ENCODE results near the gene SPTBN4.
A peak's percentile ranks its signal among the peaks of the same experiment; 100 is the strongest.
"Not testable (repeated sequence)": the region's sequence is repeated elsewhere in the genome, so short reads cannot be mapped to it uniquely, and the experiment has no call there.

Gene SPTBN4

DNA sequence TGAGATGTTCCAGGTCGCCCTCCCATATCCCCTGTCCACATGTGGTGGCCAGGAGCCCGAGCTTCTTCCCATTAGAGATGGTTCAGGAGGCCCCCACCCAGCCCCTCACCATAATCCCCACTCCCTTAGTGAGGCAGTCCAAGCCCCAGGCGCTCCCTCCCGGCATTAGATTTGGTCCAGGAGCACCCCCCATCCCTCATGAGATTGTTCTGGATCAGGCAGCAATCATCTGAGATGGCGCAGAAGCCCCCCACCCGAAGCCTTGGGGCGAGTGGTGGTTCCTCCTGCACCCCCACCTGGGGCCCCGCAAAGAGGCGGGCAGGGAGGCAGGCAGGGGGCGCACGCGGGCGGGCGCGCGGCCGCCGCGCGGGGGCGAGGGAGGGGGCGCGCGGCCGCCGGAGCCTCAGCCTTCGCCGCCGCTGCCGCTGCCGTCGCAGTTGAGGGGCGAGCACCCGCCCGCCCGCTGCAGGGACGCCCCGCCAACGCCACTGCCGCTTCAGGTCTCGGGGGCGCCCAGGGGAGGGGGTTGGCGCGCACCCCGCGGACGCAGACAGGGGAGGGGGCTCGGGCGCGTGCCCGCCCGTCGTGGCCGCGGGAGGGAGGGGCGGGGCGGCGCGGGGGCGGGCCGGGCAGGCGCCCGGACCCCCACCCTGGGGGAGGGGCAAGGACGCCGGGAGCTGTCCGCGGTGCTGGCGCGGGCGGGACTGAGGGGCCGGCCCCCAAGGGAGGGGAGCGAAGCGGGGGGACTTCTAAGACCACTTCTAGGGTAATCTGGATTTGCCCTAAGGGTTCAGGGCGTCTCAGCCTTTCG is 63.5 kb downstream of the SPTBN4 start:
- no peak for DNase-seq (ENCODE audit: low spot score)

DNA sequence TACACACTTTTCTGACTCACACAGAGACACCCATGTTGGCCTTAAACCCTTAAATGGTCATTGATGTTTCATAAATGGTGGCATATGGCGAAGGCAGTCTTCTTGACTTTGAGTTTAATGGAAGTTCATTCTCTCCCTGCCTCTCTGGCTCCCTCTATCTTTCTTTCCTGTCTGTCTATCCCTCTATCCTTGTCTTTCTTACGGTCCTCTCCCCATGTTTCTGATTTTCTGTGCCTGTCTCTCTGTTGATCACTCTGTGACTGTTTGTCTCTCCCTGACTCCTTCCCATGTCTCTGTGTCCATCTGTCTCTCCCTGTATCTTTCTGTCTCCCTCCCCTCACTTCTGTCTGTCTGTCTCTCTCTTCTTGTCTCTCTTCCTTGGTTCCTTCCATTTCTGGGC is 66.7 kb downstream of the SPTBN4 start:
- no peak for DNase-seq (ENCODE audit: low spot score)

DNA sequence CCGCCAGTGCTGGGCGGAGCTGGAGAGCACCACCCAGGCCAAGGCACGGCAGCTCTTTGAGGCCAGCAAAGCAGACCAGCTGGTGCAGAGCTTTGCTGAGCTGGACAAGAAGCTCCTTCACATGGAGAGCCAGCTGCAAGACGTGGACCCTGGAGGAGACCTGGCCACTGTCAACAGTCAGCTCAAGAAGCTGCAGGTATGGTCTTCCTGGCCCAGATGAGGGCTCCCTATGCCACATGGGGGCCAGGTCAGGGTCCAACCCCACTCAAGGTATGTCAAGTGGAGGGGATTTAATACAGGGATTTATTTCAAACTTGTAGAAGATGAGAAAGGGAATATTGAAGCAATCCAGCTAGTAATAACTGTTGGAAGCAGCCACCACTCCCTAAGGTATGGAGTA is 67.3 kb downstream of the SPTBN4 start:
- DNase-seq (ENCODE audit: low spot score), result no peak

DNA sequence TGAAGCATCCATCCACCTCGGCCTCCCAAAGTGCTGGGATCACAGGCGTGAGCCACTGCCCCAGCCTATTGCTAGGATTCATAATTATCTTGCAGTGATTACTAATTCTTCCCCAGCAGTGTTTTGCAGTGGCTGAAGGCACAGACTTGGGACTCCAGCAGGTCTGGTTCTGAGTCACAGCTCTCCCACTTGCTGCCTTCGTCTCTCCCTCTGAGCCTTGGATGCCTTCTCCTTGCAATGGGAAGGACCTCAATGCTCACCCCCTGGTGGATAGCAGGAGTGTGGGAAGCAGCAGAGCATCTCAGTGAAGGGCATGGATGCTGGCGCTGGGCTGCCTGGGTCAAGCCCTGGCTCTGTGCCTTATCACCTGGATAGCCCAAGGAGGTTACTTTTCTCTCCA is 72.3 kb downstream of the SPTBN4 start:
- DNase-seq (ENCODE audit: low spot score), result no peak

DNA sequence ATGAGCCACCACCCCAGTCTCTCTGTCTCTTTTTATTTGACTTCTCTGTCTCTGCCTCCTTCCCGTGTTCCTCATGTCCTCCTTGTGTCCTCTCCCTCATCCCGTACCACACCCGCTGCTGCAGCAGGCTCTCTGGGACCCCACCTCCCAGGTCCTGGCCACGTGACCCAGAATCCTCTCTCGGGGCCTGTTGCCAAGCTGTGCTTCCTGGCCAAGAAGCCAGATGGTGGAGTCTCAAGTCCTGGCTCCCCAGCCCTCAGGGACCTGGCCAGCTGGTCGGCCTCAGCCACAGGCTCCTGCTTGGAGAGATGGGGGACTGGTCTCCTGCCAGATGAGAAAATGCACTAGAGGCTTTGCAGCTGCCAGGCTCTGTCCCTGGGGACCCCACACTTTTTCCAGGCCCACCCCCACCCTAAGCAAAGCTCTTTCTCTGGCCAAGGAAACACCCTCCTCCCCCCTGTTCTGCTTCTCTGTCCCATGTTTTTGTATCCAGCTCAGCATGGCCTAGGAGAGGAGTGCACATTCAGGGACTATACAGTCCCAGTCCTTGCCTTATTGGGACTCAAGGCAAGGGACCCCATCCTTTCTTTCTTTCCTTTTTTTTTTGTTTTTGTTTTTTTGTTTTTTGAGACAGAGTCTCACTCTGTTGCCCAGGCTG is 75.5 kb downstream of the SPTBN4 start:
- DNase-seq (ENCODE audit: low spot score), result peak; percentile 62

DNA sequence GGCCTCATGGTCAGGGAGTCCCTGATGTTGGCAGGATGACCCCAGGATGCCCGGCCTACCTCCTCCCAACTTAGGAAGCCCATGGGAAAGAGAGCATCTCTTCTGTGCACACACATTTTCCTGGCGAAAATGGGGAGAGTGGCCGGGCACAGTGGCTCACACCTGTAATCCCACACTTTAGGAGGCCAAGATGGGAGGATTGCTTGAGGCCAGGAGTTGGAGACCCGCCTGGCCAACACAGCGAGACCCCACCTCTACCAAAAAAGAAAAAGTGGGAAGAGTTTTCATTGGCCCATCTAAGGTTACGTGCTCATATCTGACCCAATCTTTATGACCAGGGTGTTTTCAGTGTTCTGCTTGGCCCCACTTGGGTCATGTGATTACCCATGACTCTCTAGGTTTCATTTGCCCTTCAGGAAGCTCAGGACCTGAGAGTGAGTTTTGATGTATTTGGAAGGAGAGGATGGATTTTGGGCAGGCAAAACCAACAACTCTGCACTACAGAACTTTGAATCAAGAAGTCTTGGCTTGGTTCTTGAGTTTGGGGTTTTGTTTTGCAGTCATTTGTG is 76.3 kb downstream of the SPTBN4 start:
- DNase-seq (ENCODE audit: low spot score), result no peak

DNA sequence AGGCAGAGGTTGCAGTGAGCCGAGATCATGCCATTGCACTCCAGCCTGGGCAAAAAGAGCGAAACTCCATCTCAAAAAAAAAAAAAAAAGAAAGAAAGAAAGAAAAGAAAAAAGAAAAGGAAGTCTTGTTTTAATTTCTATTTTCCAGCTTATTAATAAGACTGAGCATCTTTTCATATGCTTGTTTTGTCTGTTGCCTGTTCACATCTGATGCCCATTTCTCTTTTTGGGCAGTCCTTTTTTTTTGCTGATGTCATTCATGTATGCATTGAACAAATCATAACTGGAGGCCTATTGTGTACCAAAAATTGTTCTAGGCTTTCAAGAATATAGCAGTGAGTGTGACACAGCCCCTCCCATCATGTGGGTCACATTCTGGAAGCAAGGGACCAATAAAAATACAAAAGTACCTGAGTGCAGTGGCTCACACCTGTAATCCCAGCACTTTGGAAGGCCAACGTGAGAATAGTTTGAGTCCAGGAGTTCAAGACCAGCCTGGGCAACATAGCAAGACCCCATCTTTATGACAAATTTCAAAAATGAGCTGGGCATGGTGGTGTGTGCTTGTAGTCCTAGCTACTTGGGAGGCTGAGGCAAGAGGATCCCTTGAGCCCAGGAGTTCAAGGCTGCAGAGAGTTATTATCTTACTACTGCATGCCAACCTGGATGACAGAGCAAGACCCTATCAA is 79.5 kb downstream of the SPTBN4 start:
- DNase-seq (ENCODE audit: low spot score), result not testable (repeated sequence)

DNA sequence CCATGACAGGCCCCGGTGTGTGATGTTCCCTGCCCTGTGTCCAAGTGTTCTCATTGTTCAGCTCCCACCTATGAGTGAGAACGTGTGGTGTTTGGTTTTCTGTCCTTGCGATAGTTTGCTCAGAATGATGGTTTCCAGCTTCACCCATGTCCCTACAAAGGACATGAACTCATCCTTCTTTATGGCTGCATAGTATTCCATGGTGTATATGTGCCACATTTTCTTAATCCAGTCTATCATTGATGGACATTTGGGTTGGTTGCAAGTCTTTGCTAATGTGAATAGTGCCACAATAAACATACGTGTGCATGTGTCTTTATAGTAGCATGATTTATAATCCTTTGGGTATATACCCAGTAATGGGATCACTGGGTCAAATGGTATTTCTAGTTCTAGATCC is 80.4 kb downstream of the SPTBN4 start:
- DNase-seq (ENCODE audit: low spot score), result not testable (repeated sequence)

DNA sequence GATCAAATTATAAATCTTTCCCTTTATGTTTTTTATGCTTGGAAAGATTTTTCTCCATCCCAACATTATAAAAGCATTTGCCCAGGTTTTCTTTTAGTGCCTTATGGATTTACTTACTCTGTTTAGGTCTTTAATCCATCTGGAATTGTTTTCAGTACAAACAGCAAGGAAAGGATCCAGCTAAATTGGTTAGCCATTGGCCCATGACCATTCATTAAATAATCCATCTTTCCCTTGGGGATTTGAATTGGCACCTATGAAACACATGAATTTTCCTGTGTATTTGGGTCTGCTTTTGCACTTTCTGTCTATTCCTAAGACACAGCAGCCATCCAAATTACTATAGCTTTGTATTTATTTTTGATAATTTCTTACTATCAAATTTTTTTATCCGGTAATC is 81.0 kb downstream of the SPTBN4 start:
- DNase-seq (ENCODE audit: low spot score), result no peak

DNA sequence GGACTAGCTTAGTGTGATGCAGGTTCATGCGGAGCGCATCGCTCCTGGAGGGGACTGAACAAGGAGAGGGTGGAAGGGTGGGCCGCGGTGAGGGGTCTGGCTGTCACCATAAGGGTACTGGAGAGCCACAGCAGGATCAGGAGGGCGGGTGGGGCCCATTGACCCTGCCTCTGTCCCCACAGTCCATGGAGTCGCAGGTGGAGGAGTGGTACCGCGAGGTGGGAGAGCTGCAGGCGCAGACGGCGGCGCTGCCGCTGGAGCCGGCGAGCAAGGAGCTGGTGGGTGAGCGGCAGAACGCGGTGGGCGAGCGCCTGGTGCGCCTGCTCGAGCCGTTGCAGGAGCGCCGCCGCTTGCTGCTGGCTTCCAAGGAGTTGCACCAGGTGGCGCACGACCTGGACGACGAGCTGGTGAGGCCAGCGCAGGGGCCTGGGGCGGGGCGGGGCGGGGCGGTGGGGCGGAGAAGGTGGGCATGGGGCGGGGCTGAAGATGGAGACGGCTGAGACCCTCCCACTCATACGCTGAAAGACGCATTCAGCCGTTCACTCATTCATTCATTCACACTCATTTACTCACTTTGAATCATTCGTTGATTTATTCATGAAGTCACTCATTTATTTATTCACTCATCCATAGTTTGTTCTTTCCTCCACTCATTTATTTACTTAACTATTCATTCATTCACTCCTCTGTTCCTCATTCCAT is 82.4 kb downstream of the SPTBN4 start:
- peak; percentile 57 for DNase-seq (ENCODE audit: low spot score)

DNA sequence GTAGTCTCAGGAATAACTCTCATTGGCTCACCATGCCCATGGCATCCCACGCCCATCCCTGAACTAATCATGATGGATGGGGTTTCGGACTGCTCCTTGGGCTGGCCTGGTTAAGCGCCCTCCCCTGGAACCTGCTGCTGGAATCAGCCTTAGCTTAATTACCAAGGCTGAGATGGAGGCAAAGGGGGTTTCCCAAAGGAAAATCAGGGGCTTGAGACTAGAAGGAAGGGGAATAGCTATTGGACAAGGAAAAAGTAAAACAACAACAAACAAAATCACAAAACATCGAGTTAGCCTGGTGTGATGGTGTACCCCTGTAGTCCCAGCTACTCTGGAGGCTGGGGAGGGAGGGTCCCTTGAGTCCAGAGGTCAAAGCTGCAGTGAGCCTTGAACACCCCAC is 84.2 kb downstream of the SPTBN4 start:
- no peak for DNase-seq (ENCODE audit: low spot score)

DNA sequence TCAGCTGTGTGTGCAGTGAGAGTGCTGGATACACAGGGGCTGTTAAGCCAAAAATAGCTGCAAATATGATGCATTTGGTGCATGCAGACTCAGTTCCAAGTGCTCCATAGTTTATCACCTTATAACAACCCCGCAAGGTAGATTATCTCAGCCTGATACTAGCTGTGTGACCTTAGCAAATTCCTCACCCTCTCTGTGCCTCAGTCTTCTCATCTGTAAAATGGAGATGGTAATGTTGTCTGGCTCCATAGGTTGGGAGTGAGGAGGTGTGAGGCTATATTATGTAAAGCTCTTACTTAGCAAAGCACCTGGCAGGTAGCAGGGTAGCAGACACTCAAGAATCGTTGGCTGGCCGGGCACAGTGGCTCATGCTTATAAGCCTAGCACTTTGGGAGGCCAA is 86.0 kb downstream of the SPTBN4 start:
- no peak for DNase-seq (ENCODE audit: low spot score)

DNA sequence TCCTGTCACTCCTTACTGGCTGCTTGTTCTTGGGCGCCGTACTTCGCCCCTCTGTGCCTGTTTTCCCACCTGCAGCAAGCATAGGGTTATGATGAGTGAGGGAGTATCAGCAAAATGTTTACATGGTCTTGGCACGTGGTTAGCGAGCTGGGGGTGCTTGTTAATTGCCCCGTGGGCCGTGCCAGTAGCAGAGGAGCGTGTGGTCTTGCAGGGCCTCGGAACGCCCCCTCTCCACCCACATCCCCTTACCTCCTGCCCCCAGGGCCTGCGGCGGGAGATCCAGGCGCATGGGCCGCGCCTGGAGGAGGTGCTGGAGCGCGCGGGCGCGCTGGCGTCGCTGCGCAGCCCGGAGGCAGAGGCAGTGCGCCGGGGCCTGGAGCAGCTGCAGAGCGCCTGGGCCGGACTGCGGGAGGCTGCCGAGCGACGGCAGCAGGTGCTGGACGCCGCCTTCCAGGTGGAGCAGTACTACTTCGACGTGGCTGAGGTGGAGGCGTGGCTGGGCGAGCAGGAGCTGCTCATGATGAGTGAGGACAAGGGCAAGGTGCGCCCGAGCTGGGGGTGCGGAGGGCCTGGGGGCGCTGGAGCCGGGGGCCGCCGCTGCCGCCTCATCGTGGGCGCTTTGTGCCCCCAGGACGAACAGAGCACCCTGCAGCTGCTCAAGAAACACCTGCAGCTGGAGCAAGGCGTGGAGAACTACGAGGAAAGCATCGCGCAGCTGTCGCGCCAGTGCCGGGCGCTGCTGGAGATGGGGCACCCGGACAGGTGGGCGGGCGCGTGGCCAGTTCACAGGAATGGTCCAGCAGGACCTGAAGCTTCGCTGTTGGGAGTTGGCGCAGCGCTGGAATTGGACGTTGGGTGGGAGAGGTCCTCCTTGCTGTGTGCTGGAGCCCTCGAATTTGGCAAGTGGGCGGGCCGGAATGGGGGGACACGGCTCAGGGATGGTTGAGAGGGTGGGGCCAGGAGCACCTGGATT is 87.4 kb downstream of the SPTBN4 start:
- DNase-seq (ENCODE audit: low spot score), result no peak

DNA sequence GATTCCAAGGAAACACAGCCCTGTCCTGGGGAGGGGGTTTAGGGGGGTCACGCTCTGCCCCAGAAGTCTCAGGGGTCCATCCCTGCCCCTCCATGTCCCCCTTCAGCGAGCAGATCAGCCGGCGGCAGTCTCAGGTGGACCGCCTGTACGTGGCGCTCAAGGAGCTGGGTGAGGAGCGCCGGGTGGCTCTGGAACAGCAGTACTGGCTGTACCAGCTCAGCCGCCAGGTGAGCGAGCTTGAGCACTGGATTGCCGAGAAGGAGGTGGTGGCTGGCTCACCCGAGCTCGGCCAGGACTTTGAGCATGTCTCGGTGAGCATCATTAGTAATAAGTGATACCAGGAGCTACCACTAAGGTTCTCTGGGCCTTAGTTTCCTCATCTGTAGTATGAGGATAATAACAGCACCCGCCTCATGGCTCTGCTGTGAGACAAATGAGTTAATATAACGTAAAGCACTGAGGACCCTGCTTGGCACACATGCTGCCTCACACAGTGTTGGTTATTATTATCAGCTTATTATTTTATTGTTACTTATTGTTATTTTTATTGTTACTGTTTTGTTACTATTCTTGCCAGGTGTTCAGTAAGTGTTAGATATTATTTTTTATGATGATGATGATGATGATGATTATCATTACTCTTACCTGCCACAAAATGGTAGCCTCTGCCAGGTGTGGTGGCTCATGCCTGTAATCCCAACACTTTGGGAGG is 89.3 kb downstream of the SPTBN4 start:
- no peak for DNase-seq (ENCODE audit: low spot score)

DNA sequence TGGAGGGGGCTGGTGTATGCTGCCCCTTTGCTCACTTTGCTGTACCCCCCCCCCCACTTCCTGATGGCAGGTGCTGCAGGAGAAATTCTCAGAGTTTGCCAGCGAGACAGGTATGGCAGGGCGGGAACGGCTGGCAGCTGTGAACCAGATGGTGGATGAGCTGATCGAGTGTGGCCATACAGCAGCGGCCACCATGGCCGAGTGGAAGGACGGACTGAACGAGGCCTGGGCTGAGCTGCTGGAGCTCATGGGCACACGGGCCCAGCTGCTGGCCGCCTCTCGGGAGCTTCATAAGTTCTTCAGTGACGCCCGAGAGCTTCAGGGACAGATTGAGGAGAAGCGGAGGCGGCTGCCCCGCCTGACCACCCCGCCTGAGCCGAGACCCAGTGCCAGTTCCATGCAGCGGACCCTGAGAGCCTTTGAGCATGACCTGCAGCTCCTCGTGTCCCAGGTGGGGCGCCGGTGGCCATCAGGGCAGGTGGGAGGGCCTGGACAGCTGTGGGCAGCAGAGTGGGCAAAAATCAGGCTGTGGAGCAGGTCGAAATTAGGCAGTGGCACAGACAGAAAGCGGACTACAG is 90.2 kb downstream of the SPTBN4 start:
- no peak for DNase-seq (ENCODE audit: low spot score)

DNA sequence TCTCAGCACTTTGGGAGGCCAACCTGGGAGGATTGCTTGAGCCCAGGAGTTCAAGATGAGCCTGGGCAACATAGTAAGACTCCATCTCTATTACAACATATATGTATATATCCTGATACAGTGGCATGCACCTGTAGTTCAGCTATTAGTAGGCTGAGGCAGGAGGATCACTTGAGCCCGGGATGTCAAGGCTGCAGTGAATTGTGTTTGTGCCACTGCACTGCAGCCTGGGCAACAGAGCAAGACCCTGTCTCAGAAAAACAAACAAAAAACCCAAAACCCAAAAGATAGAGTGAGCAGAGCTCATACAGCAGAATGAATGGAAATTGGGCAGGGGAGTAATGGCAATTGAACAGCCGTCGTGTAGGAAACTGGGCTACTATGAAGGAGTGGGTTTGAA is 92.6 kb downstream of the SPTBN4 start:
- DNase-seq (ENCODE audit: low spot score), result no peak

DNA sequence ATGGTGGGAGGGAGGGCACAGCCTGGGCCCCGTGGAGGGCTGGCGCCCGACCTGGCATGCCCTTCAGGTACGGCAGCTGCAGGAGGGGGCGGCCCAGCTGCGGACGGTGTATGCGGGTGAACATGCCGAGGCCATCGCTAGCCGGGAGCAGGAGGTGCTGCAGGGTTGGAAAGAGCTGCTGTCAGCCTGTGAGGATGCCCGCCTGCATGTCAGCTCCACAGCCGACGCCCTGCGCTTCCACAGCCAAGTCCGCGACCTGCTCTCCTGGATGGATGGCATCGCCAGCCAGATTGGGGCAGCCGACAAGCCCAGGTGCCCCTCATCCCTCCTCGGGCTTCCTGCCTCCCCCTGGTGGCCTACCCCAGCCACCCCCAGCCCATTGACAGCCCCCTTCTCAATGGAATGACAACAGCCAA is 93.3 kb downstream of the SPTBN4 start:
- DNase-seq (ENCODE audit: low spot score), result no peak

DNA sequence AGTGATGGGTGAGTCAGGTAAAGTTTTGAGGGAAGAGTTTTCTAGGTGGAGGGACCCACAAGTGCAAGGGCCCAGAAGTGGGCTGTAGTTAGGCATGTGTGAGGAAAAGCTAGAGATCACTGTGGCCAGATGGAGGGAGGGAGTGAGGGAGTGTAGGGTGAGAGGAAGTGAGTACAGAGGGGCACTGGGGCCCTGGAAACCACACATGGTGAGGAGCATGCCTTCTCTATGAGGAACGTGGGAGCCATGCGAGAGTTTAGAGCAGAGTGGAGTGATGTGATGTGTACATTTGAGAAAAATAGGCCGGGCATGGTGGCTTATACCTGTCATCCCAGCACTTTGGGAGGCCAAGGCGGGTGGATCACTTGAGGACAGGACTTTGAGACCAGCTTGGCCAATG is 95.1 kb downstream of the SPTBN4 start:
- no peak for DNase-seq (ENCODE audit: low spot score)

DNA sequence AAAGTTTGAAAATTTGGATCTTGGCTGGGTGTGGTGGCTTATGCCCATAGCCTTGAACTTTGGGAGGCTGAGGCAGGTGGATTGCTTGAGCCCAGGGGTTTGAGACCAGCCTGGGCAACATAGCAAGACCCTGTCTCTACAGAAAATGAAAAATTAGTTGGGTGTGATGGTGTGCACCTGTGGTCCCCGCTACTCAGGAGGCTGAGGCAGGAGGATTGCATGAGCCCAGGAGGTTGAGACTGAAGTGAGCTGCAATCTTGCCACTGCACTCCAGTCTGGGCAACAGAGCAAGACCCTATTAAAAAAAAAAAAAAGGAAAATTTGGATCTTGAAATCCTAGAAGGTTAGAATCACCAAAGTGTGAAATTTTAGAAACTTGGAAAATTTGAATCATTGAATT is 97.7 kb downstream of the SPTBN4 start:
- not testable (repeated sequence) for DNase-seq (ENCODE audit: low spot score)

DNA sequence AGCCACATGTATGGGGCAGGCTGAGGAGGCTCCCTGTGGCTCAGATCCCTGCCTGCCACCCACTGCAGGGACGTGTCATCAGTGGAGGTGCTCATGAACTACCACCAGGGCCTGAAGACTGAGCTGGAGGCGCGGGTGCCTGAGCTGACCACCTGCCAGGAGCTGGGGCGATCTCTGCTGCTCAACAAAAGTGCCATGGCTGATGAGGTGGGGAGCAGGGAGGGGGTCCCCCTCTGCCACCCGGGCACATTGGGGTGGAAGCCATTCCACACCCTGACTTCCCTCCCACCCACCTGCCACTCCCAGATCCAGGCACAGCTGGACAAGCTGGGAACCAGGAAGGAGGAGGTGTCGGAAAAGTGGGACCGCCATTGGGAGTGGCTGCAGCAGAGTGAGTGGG is 98.6 kb downstream of the SPTBN4 start:
- DNase-seq (ENCODE audit: low spot score), result no peak

Data from AG08396 (cell line).